IgD-negative memory B cell (primary cell): ENCODE results near the gene NCEH1. TPM values are rescaled to one million over a fixed set of nuclear protein-coding genes. Genes with fewer than 3 reads are reported as not detected.
A peak's percentile ranks its signal among the peaks of the same experiment; 100 is the strongest.

Experiments
- H3K27ac Mint-ChIP-seq, 3 donors: one replicate each; pipeline ENCODE4 v1.8.0; 2020 to 2022; ENCODE audit warnings: mild to moderate bottlenecking in 3 of 3, mixed read lengths in 3 of 3, moderate library complexity in 1 of 3
- H3K27me3 Mint-ChIP-seq: one replicate; pipeline ENCODE4 v1.8.0; 2021; ENCODE audit warnings: mixed read lengths
- H3K36me3 Mint-ChIP-seq: one replicate; pipeline ENCODE4 v1.8.0; 2020; ENCODE audit warnings: mild to moderate bottlenecking, mixed read lengths
- H3K4me1 Mint-ChIP-seq, 3 donors: one replicate each; pipeline ENCODE4 v1.8.0; 2020 to 2022; ENCODE audit warnings: mixed read lengths in 3 of 3, mild to moderate bottlenecking in 1 of 3
- H3K4me3 Mint-ChIP-seq, 4 donors: one replicate each; pipeline ENCODE4 v1.8.0; 2020 to 2022; ENCODE audit warnings: mild to moderate bottlenecking in 4 of 4, mixed read lengths in 4 of 4, moderate library complexity in 3 of 4
- H3K9me3 Mint-ChIP-seq, 3 donors: one replicate each; pipeline ENCODE4 v1.8.0; 2020 to 2021; ENCODE audit warnings: mixed read lengths in 3 of 3, mild to moderate bottlenecking in 1 of 3
- polyA plus RNA-seq: library from polyadenylated mRNA; unstranded; fragments of 300-500 nt; fragmentation: Illumina TruSeq; gene quantifications from one replicate; pipeline ENCODE4 v1.2.3, GENCODE V29; 2021

Gene NCEH1
- polyA plus RNA-seq, 1 donor from 2014 or later = 4.5 TPM

- no peak overlapping the region for H3K4me3 Mint-ChIP-seq
- H3K36me3 Mint-ChIP-seq = no peaks in the 10 kb centered on the region
- no peaks in the 10 kb centered on the region for H3K9me3 Mint-ChIP-seq
- H3K27me3 Mint-ChIP-seq = no peaks in the 10 kb centered on the region
- peak overlapping the region in 1 of 3 donors; percentile 9 for H3K27ac Mint-ChIP-seq
- peaks cover 2 to 4% (median 3%) of the 10 kb centered on the region in 3 donors for H3K4me1 Mint-ChIP-seq
These were observed 57.8 kb downstream of the NCEH1 start for GRCh38 chr3:172653004-172653572.

DNA sequence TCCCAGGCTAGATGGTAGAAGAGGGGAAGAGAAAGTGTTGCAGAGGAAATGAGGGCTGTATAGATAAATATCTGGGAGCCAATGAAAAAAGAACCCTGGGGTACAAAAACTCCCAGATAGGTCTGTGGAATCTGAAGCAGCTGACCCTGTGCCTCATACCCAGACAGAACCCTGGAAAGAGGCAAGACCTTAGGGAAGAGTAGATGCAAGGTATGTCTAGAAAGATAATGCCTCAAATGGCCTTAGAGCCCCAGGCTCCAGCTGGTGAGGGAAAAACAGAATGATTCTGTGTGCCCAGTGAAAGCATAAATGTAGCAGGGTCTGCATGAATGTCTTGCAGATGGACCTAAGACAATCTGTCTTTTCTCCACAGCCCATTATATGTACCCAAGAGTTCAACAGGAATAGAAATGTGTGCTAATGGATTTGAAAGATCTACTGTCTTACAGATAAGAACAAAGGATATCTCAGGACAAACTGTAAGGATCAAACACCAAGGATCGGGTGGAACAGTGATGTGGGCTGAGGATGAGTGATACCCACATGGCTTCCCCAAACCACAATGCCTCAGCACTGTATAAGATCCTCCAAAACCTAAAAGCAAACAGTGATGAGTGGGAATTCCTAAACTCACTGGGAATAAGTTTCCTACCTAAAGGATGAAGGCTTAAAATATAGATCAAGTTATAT is 58.8 kb downstream of the NCEH1 start:
- peaks cover 2 to 4% (median 3%) of the 10 kb centered on the region in 3 donors for H3K4me1 Mint-ChIP-seq
- no peak overlapping the region for H3K4me3 Mint-ChIP-seq
- H3K36me3 Mint-ChIP-seq = no peaks in the 10 kb centered on the region
- H3K27ac Mint-ChIP-seq = peak overlapping the region in 2 of 3 donors; percentile 32 to 80
- no peaks in the 10 kb centered on the region for H3K9me3 Mint-ChIP-seq
- no peaks in the 10 kb centered on the region for H3K27me3 Mint-ChIP-seq

GRCh38 chr3:172649987-172650386 is 60.9 kb downstream of the NCEH1 start:
- H3K4me3 Mint-ChIP-seq = no peak overlapping the region
- peak overlapping the region in 2 of 3 donors; percentile 1 to 16 for H3K27ac Mint-ChIP-seq
- peaks cover 5% of the 10 kb centered on the region for H3K36me3 Mint-ChIP-seq
- H3K9me3 Mint-ChIP-seq = no peaks in the 10 kb centered on the region
- H3K4me1 Mint-ChIP-seq = peaks cover 2 to 4% (median 3%) of the 10 kb centered on the region in 3 donors
- no peaks in the 10 kb centered on the region for H3K27me3 Mint-ChIP-seq

GRCh38 chr3:172648747-172649146 is 62.1 kb downstream of the NCEH1 start:
- H3K36me3 Mint-ChIP-seq = peaks cover 5% of the 10 kb centered on the region
- H3K4me1 Mint-ChIP-seq = peaks cover 0 to 2% (median 0%) of the 10 kb centered on the region in 3 donors
- no peak overlapping the region for H3K4me3 Mint-ChIP-seq
- no peaks in the 10 kb centered on the region for H3K9me3 Mint-ChIP-seq
- H3K27ac Mint-ChIP-seq = no peak overlapping the region
- no peaks in the 10 kb centered on the region for H3K27me3 Mint-ChIP-seq

DNA sequence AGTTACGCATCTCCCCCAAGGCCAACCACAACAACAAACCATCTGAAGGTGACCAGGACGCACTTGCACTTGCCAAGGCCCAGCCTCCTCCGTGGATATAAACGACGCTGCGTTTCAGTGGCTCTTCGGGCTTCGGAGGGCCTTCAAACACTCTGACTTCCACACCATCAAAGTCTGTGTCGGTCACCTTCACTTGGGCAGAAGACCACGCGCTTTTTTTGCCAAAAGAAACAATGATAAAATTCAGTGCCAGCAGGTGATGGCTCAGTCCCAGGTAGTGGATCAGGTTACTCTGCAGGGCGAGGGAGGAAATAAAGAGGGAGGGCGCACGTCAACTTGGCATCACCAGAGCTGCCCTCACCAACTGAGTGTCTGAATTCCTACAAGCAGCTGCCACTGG is 63.0 kb downstream of the NCEH1 start:
- Mint-ChIP-seq H3K4me1 (no peaks in the 10 kb centered on the region), H3K36me3 (peaks cover 7% of the 10 kb centered on the region), H3K27me3 (no peaks in the 10 kb centered on the region), H3K27ac (no peak overlapping the region), H3K4me3 (no peak overlapping the region), H3K9me3 (no peaks in the 10 kb centered on the region)

DNA sequence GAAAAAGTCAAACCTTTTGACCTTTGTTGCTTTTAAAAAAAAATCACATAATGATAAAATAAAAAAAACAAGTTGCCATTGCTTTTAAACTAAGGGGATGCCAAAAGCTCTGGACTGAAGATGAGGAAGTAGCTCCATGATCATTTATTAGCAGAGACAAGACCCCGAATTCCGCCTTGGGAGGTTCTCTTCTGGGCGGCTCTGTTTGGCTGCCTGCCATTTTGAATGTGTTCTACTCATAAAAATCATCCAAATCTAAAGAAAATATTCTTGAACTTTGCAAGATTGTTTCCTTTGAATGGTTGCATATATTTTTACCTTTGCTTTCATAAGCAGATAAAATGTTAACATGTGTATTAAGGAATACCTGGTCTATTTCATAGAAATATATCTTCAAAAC is 63.8 kb downstream of the NCEH1 start:
- Mint-ChIP-seq H3K9me3 (no peaks in the 10 kb centered on the region), H3K27me3 (no peaks in the 10 kb centered on the region)

DNA sequence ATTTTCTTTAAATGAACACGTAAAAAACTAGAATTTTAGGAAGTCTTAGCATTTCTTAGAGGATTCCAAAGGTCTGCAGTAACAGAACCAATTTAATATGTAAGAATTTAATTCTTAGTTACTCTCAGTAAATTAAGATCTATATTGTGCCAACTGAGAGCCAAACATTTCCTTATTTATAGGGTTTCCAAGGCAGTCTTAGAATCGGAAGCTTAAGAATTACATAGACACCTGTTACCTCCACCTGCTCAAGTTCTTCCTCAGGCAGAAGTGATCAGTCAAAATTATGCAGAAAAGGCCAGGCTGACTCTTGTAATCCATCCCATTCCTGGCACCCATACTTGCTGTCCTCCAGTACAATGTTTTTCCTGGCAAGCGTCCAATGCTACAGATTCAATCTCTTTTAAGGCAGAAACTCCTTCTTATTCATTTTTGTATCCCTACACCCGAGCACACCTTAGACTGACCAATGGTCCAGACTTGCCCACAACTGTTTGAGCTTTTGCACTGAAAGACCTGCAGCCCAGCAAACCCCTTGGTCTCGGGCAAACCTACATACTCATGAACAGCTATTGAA is 64.3 kb downstream of the NCEH1 start:
- Mint-ChIP-seq H3K4me1 (no peaks in the 10 kb centered on the region), H3K27ac (no peak overlapping the region), H3K4me3 (no peak overlapping the region), H3K36me3 (peaks cover 10% of the 10 kb centered on the region), H3K9me3 (no peaks in the 10 kb centered on the region), H3K27me3 (no peaks in the 10 kb centered on the region)

More for the DNA sequence above, 63.8 kb downstream of the NCEH1 start:
- Mint-ChIP-seq H3K4me1 (no peaks in the 10 kb centered on the region), H3K4me3 (no peak overlapping the region), H3K36me3 (peaks cover 10% of the 10 kb centered on the region), H3K27ac (no peak overlapping the region)

DNA sequence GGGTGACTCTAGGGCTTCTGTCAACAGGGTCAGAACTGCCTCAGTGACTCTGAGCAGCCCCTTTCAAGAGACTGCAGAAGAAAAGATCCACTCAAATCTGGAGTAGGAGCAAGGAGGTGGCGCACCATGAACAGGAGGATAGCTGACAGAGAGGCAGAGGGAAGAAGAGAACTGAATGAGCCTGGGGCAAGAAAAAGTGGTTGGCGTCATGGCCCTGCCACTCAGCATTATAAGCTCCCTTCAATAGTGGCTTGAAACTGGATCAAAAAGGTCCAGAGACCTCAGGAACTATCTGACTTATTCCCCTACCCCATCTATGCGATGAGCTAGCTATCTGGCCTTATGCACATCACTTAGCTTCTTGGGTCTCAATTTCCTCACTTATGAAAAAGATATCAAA is 66.6 kb downstream of the NCEH1 start:
- no peak overlapping the region for H3K27ac Mint-ChIP-seq
- peaks cover 10% of the 10 kb centered on the region for H3K36me3 Mint-ChIP-seq
- H3K4me1 Mint-ChIP-seq = no peaks in the 10 kb centered on the region
- no peaks in the 10 kb centered on the region for H3K27me3 Mint-ChIP-seq
- H3K9me3 Mint-ChIP-seq = no peaks in the 10 kb centered on the region
- H3K4me3 Mint-ChIP-seq = no peak overlapping the region

GRCh38 chr3:172643506-172644179 is 67.2 kb downstream of the NCEH1 start:
- Mint-ChIP-seq H3K36me3 (peaks cover 10% of the 10 kb centered on the region), H3K4me3 (no peak overlapping the region), H3K4me1 (no peaks in the 10 kb centered on the region), H3K27me3 (no peaks in the 10 kb centered on the region), H3K9me3 (no peaks in the 10 kb centered on the region), H3K27ac (no peak overlapping the region)

DNA sequence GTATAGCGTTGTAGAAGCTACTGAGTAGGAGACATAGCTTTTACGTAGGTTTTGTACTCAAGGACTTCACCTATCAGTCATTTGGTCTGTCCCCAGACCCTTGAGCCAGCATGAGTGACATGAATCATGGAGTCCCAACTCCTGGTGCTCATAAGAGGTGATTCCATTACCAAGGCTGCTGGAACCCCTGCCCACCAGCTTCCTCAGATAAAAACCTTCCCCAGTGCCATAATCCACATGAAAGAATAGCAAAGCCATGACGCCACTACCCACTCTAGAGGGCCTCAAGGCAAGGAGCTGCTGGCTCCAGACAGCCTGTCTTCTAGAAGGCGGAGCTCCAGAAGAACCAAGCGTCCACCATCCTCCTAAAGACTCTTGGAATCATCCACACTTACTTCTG is 69.6 kb downstream of the NCEH1 start:
- Mint-ChIP-seq H3K4me1 (no peaks in the 10 kb centered on the region), H3K9me3 (no peaks in the 10 kb centered on the region), H3K27ac (no peak overlapping the region), H3K36me3 (peaks cover 10% of the 10 kb centered on the region), H3K4me3 (no peak overlapping the region), H3K27me3 (no peaks in the 10 kb centered on the region)

DNA sequence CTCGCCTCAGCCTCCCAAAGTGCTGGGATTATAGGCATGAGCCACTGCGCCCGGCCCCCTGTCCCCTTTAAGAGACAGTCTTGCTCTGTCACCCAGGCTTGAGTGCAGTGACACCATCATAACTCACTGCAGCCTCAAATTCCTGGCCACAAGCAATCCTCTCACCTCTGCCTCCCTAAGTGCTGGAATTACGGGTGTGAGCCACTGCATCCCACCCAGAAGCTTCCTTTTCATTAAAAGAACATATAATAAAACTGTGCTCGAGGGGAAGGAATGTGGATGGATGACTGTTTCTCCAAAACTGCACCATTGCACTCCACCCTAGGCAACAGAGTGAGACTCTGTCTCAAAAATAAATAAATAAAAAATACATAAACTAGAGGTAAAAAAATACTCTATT is 70.1 kb downstream of the NCEH1 start:
- Mint-ChIP-seq H3K36me3 (peaks cover 12% of the 10 kb centered on the region), H3K4me3 (peak overlapping the region in 1 of 4 donors; percentile 38), H3K9me3 (no peaks in the 10 kb centered on the region), H3K27ac (no peak overlapping the region), H3K4me1 (no peaks in the 10 kb centered on the region), H3K27me3 (no peaks in the 10 kb centered on the region)

GRCh38 chr3:172635588-172635987 is 75.3 kb downstream of the NCEH1 start:
- Mint-ChIP-seq H3K27ac (no peak overlapping the region), H3K4me3 (no peak overlapping the region), H3K36me3 (peaks cover 19% of the 10 kb centered on the region), H3K4me1 (no peaks in the 10 kb centered on the region), H3K9me3 (no peaks in the 10 kb centered on the region), H3K27me3 (no peaks in the 10 kb centered on the region)

- Mint-ChIP-seq H3K36me3 (peaks cover 19% of the 10 kb centered on the region), H3K27ac (no peak overlapping the region), H3K4me1 (no peaks in the 10 kb centered on the region), H3K9me3 (no peaks in the 10 kb centered on the region), H3K27me3 (no peaks in the 10 kb centered on the region), H3K4me3 (no peak overlapping the region)
These were observed 75.9 kb downstream of the NCEH1 start for GRCh38 chr3:172634948-172635347.

GRCh38 chr3:172630316-172630715 is 80.6 kb downstream of the NCEH1 start:
- H3K4me3 Mint-ChIP-seq = no peak overlapping the region
- H3K4me1 Mint-ChIP-seq = no peaks in the 10 kb centered on the region
- H3K36me3 Mint-ChIP-seq = peaks cover 18% of the 10 kb centered on the region
- no peaks in the 10 kb centered on the region for H3K27me3 Mint-ChIP-seq
- H3K27ac Mint-ChIP-seq = no peak overlapping the region
- H3K9me3 Mint-ChIP-seq = no peaks in the 10 kb centered on the region

GRCh38 chr3:172629470-172629869 is 81.4 kb downstream of the NCEH1 start:
- Mint-ChIP-seq H3K27ac (no peak overlapping the region), H3K27me3 (no peaks in the 10 kb centered on the region), H3K4me1 (no peaks in the 10 kb centered on the region), H3K9me3 (no peaks in the 10 kb centered on the region), H3K36me3 (peaks cover 14% of the 10 kb centered on the region), H3K4me3 (no peak overlapping the region)
